NCI-H524 (cell line): ENCODE measurements around the gene RPS23.

Experiments used
- DNase-seq, 2 experiments: peaks; one replicate each; lab custom pipeline; 2025; lab: John Stamatoyannopoulos, UW

RPS23 gene

GRCh38 chr5:82277987-82278710 is at the start of gene RPS23:
Gene RPS23 (minus strand): TSS chr5:82278354. CDS start chr5:82278323, 31 bp downstream.
- DNase-seq, result peak; percentile 72 to 89

- no peak for DNase-seq
Measured at GRCh38 chr5:82327941-82328340, 49.8 kb upstream of the RPS23 start.

- no peak for DNase-seq
Measured at GRCh38 chr5:82325996-82326395, 47.8 kb upstream of the RPS23 start.

- DNase-seq, result no peak
Measured at GRCh38 chr5:82325155-82325554, 47.0 kb upstream of the RPS23 start.

- DNase-seq, result no peak
Measured at GRCh38 chr5:82320966-82321365, 42.8 kb upstream of the RPS23 start.

- no peak for DNase-seq
Measured at GRCh38 chr5:82319651-82320376, 41.7 kb upstream of the RPS23 start.

GRCh38 chr5:82319192-82319591 is 41.0 kb upstream of the RPS23 start:
- DNase-seq, result no peak

GRCh38 chr5:82314964-82315758 is 37.0 kb upstream of the RPS23 start:
- DNase-seq, result peak in 1 of 2 experiments; percentile 26

- DNase-seq, result no peak
Measured at GRCh38 chr5:82313016-82313415, 34.9 kb upstream of the RPS23 start.

- peak; percentile 12 to 62 for DNase-seq
Measured at GRCh38 chr5:82312373-82312856, 34.3 kb upstream of the RPS23 start.

- peak; percentile 36 to 88 for DNase-seq
Measured at GRCh38 chr5:82309091-82309531, 31.0 kb upstream of the RPS23 start.

- no peak for DNase-seq
Measured at GRCh38 chr5:82308416-82308815, 30.3 kb upstream of the RPS23 start.

GRCh38 chr5:82307451-82307850 is 29.3 kb upstream of the RPS23 start:
- DNase-seq, result peak; percentile 31 to 50

GRCh38 chr5:82306151-82306550 is 28.0 kb upstream of the RPS23 start:
- no peak for DNase-seq

- DNase-seq, result no peak
Measured at GRCh38 chr5:82301190-82301589, 23.0 kb upstream of the RPS23 start.

GRCh38 chr5:82298668-82299067 is 20.5 kb upstream of the RPS23 start:
- no peak for DNase-seq

GRCh38 chr5:82297711-82298110 is 19.6 kb upstream of the RPS23 start:
- DNase-seq, result no peak

- DNase-seq, result peak in 1 of 2 experiments; percentile 9
Measured at GRCh38 chr5:82296929-82297328, 18.8 kb upstream of the RPS23 start.

- DNase-seq, result no peak
Measured at GRCh38 chr5:82295959-82296531, 17.9 kb upstream of the RPS23 start.

GRCh38 chr5:82295144-82295543 is 17.0 kb upstream of the RPS23 start:
- peak in 1 of 2 experiments; percentile 8 for DNase-seq

- DNase-seq, result no peak
Measured at GRCh38 chr5:82291420-82291819, 13.3 kb upstream of the RPS23 start.

- no peak for DNase-seq
Measured at GRCh38 chr5:82290908-82291307, 12.8 kb upstream of the RPS23 start.
